ENCODE results near the gene TEPSIN. TPM values are rescaled to one million over a fixed set of nuclear protein-coding genes. Genes with fewer than 3 reads are reported as not detected.
A peak's percentile ranks its signal among the peaks of the same experiment; 100 is the strongest.

TEPSIN gene
- total and polyA plus RNA-seq, 2 of the 13 experiments (the other 11 are each of a cell fraction or from before 2014, with no cell fraction given), result 16.1 to 18.8 TPM

GRCh38 chr17:81246679-81247338, 8.0 kb upstream of the TEPSIN start:
- no peak for FAIRE-seq
- Histone ChIP-seq H3K27me3 (ENCODE audit: control insufficient read depth in 1 of 2, insufficient read depth in 2 of 2, low read length in 2 of 2) (no peaks in the 10 kb centered on the region), H3K4me1 (ENCODE audit: insufficient read depth, low read length) (peaks cover 20% of the 10 kb centered on the region), H3K4me3 (replicated peaks in 1 of 3; ENCODE audit: insufficient read depth in 1 of 3, low read depth in 2 of 3, low read length in 3 of 3) (no peak overlapping the region), H2AFZ (ENCODE audit: low read length) (no peak overlapping the region), H3K36me3 (replicated peaks in 1 of 2; ENCODE audit: control insufficient read depth in 1 of 2, insufficient read depth in 2 of 2, low read length in 2 of 2) (peaks cover 9 to 17% of the 10 kb centered on the region in 2 experiments; a peak in 3 of 5 replicates), H3K27ac (ENCODE audit: extremely low read length, insufficient read depth, low read length) (no peak overlapping the region), H3K4me2 (ENCODE audit: low read depth, low read length) (no peak overlapping the region), H3K9ac (ENCODE audit: insufficient read depth, low read depth, low read length) (no peak overlapping the region), H3K9me3 (ENCODE audit: low read length) (no peaks in the 10 kb centered on the region), H3K79me2 (ENCODE audit: insufficient read depth, low read length) (no peaks in the 10 kb centered on the region), H4K20me1 (ENCODE audit: insufficient read depth, low read length) (peaks cover 3% of the 10 kb centered on the region; the same call in 1 of the 2 replicates)
- ChIA-PET POLR2A (interaction anchor here (0.8 kb wide), 1 partner anchor 306 kb away, joined by 6 read pairs; the partner anchor contains the start of gene FAAP100), CTCF (ENCODE audit: low intra/inter-chr PET ratio, low total read pairs) (no interaction called here)
- in situ Hi-C loops (cut with HindIII; ENCODE audit: extremely low pct_ligation_motif_present, low pct_unique_long_range_greater_than_20kb), result no loop called here
- ATAC-seq, result peak; percentile 1
- no peak for DNase-seq (ENCODE audit: low spot score)
- 94% methylated on average over 28 of the region's 28 CpGs for WGBS (ENCODE audit: low lambda C conversion rate)
- peak; percentile 65 for TF ChIP-seq AGO2 (optimal IDR thresholded peaks at IDR 0.05; ENCODE audit: low read depth, low read length)
- TF ChIP-seq AKAP8 (CRISPR knock-in tag; IDR thresholded peaks at IDR 0.05), result peak; percentile 81; the same call in 1 of the 2 replicates
- no peak for TF ChIP-seq NONO (IDR thresholded peaks at IDR 0.05)
- peak; percentile 46; the same call in 1 of the 2 replicates for TF ChIP-seq NONO (CRISPR knock-in tag; conservative IDR thresholded peaks at IDR 0.05)
- no peak for TF ChIP-seq AKNA (CRISPR knock-in tag; IDR thresholded peaks at IDR 0.05; ENCODE audit: borderline replicate concordance)
- 0 out of 2 replicates have a peak, but pooled peaks have one; percentile 45 for TF ChIP-seq POLR2G (IDR thresholded peaks at IDR 0.05; ENCODE audit: low read depth, low read length)
- TF ChIP-seq HNF4A (CRISPR knock-in tag; IDR thresholded peaks at IDR 0.05), result no peak
- peak; percentile 42; the same call in 1 of the 2 replicates for TF ChIP-seq JUND (CRISPR knock-in tag; IDR thresholded peaks at IDR 0.05)
- TF ChIP-seq PAF1 (CRISPR knock-in tag; IDR thresholded peaks at IDR 0.05), result peak; percentile 30; the same call in 1 of the 2 replicates
- TF ChIP-seq, protein P1, sequence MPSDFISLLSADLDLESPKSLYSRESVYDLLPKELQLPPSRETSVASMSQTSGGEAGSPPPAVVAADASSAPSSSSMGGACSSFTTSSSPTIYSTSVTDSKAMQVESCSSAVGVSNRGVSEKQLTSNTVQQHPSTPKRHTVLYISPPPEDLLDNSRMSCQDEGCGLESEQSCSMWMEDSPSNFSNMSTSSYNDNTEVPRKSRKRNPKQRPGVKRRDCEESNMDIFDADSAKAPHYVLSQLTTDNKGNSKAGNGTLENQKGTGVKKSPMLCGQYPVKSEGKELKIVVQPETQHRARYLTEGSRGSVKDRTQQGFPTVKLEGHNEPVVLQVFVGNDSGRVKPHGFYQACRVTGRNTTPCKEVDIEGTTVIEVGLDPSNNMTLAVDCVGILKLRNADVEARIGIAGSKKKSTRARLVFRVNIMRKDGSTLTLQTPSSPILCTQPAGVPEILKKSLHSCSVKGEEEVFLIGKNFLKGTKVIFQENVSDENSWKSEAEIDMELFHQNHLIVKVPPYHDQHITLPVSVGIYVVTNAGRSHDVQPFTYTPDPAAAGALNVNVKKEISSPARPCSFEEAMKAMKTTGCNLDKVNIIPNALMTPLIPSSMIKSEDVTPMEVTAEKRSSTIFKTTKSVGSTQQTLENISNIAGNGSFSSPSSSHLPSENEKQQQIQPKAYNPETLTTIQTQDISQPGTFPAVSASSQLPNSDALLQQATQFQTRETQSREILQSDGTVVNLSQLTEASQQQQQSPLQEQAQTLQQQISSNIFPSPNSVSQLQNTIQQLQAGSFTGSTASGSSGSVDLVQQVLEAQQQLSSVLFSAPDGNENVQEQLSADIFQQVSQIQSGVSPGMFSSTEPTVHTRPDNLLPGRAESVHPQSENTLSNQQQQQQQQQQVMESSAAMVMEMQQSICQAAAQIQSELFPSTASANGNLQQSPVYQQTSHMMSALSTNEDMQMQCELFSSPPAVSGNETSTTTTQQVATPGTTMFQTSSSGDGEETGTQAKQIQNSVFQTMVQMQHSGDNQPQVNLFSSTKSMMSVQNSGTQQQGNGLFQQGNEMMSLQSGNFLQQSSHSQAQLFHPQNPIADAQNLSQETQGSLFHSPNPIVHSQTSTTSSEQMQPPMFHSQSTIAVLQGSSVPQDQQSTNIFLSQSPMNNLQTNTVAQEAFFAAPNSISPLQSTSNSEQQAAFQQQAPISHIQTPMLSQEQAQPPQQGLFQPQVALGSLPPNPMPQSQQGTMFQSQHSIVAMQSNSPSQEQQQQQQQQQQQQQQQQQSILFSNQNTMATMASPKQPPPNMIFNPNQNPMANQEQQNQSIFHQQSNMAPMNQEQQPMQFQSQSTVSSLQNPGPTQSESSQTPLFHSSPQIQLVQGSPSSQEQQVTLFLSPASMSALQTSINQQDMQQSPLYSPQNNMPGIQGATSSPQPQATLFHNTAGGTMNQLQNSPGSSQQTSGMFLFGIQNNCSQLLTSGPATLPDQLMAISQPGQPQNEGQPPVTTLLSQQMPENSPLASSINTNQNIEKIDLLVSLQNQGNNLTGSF (CRISPR knock-in tag; IDR thresholded peaks at IDR 0.05), result no peak
- peak; percentile 60 for TF ChIP-seq AGO1 (IDR thresholded peaks at IDR 0.05; ENCODE audit: low read depth, low read length, poor library complexity, severe bottlenecking)
- TF ChIP-seq ZBTB38 (CRISPR knock-in tag; IDR thresholded peaks at IDR 0.05), result 0 out of 2 replicates have a peak, but pooled peaks have one; percentile 52
- peak; percentile 14; the same call in 1 of the 2 replicates for TF ChIP-seq KDM2A (CRISPR knock-in tag; IDR thresholded peaks at IDR 0.05; ENCODE audit: borderline replicate concordance, low read depth)
- 0 out of 4 replicates have a peak, but pooled peaks of 1 of the 2 experiments have one; percentile 38 for TF ChIP-seq POLR2A (IDR thresholded peaks at IDR 0.05; ENCODE audit: insufficient read depth in 1 of 2, low read depth in 2 of 2, low read length in 2 of 2)
- intact Hi-C loops (cut with micrococcal nuclease; ENCODE audit: unreplicated experiment), result no loop called here
- no TSS peak for BruUV-seq (replicated peaks)
